ENCODE measurements around the gene LY9. TPM values are rescaled to one million over a fixed set of nuclear protein-coding genes. Genes with fewer than 3 reads are reported as not detected.

Gene LY9
- total RNA-seq, 2 donors from 2014 or later, result 0.41 to 0.71 TPM

GRCh38 chr1:160853014-160853413 lies 57.0 kb downstream of the LY9 start:
- Histone ChIP-seq H3K27me3 (replicated peaks; ENCODE audit: insufficient read depth) (no peaks in the 10 kb centered on the region), H3K4me1 (ENCODE audit: control insufficient read depth in 1 of 2, low read depth in 2 of 2) (no peaks in the 10 kb centered on the region), H3K9me3 (no peaks in the 10 kb centered on the region), H3K27ac (no peak overlapping the region), H3K36me3 (no peaks in the 10 kb centered on the region), H3K4me3 (no peak overlapping the region)
- no peak for TF ChIP-seq CTCF (IDR thresholded peaks at IDR 0.05)
- DNase-seq (ENCODE audit: low spot score) (no peak), ATAC-seq (ENCODE audit: insufficient number of reproducible peaks, low FRiP score, low read depth) (no peak)

GRCh38 chr1:160853754-160854153 lies 57.8 kb downstream of the LY9 start:
- no peaks in the 10 kb centered on the region for H3K36me3 ChIP-seq
- H3K4me1 ChIP-seq (ENCODE audit: control insufficient read depth in 1 of 2, low read depth in 2 of 2), result no peaks in the 10 kb centered on the region
- DNase-seq (ENCODE audit: low spot score), result no peak
- no peak for TF ChIP-seq CTCF (IDR thresholded peaks at IDR 0.05)
- H3K27me3 ChIP-seq (replicated peaks; ENCODE audit: insufficient read depth), result no peaks in the 10 kb centered on the region
- no peak for ATAC-seq (ENCODE audit: insufficient number of reproducible peaks, low FRiP score, low read depth)
- H3K4me3 ChIP-seq, result no peak overlapping the region
- H3K9me3 ChIP-seq, result no peaks in the 10 kb centered on the region
- no peak overlapping the region for H3K27ac ChIP-seq

GRCh38 chr1:160855181-160855981 lies 59.4 kb downstream of the LY9 start:
- no peak for DNase-seq (ENCODE audit: low spot score)
- Histone ChIP-seq H3K4me3 (no peak overlapping the region), H3K4me1 (ENCODE audit: control insufficient read depth in 1 of 2, low read depth in 2 of 2) (no peaks in the 10 kb centered on the region), H3K27ac (no peak overlapping the region), H3K36me3 (no peaks in the 10 kb centered on the region), H3K27me3 (replicated peaks; ENCODE audit: insufficient read depth) (no peaks in the 10 kb centered on the region), H3K9me3 (no peaks in the 10 kb centered on the region)
- no peak for TF ChIP-seq CTCF (IDR thresholded peaks at IDR 0.05)
- ATAC-seq (ENCODE audit: insufficient number of reproducible peaks, low FRiP score, low read depth), result no peak

DNA sequence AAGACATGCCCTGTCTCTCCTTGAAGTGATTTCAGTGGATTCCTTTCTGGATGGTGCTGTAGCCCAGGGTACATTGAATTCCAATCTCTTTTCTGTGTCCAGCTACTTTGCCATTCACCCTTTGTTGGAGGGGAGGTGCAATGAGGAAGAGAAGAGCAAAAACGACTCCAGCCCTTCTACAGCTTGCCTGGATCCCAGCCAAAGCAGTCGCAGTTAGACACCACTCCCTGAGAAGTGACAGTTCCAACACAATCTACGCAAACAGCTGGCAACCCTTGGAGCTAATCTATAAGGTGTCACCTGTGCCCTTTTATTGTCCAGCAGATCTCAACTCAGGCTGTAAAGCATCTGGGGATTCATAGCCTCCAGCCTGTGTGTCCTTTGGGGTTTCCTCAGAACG lies 62.1 kb downstream of the LY9 start:
- H3K27me3 ChIP-seq (replicated peaks; ENCODE audit: insufficient read depth), result no peaks in the 10 kb centered on the region
- DNase-seq (ENCODE audit: low spot score), result no peak
- H3K4me1 ChIP-seq (ENCODE audit: control insufficient read depth in 1 of 2, low read depth in 2 of 2), result no peaks in the 10 kb centered on the region
- H3K9me3 ChIP-seq, result no peaks in the 10 kb centered on the region
- no peak for TF ChIP-seq CTCF (IDR thresholded peaks at IDR 0.05)
- no peak for ATAC-seq (ENCODE audit: insufficient number of reproducible peaks, low FRiP score, low read depth)
- H3K4me3 ChIP-seq, result no peak overlapping the region
- H3K36me3 ChIP-seq, result no peaks in the 10 kb centered on the region
- no peak overlapping the region for H3K27ac ChIP-seq

- no peaks in the 10 kb centered on the region for H3K36me3 ChIP-seq
- H3K27me3 ChIP-seq (replicated peaks; ENCODE audit: insufficient read depth), result no peaks in the 10 kb centered on the region
- no peak for ATAC-seq (ENCODE audit: insufficient number of reproducible peaks, low FRiP score, low read depth)
- no peaks in the 10 kb centered on the region for H3K9me3 ChIP-seq
- H3K27ac ChIP-seq, result no peak overlapping the region
- H3K4me1 ChIP-seq (ENCODE audit: control insufficient read depth in 1 of 2, low read depth in 2 of 2), result no peaks in the 10 kb centered on the region
- no peak overlapping the region for H3K4me3 ChIP-seq
- TF ChIP-seq CTCF (IDR thresholded peaks at IDR 0.05), result no peak
- no peak for DNase-seq (ENCODE audit: low spot score)
Measured at GRCh38 chr1:160858507-160858906, 62.5 kb downstream of the LY9 start.

Measured in thoracic aorta (tissue), 2 donors.